Endodermal cell (in vitro differentiated cells): Measurements from ENCODE around the gene ELL. TPM values are rescaled to one million over a fixed set of nuclear protein-coding genes. Genes with fewer than 3 reads are reported as not detected.

ENCODE experiments used
- DNase-seq: peaks from one replicate; pipeline ENCODE4 v3.0.0-alpha.2; 2017
- H3K27ac ChIP-seq: 2 replicates; pipeline ENCODE4 v1.5.1; 2013; ENCODE audit warnings: mild to moderate bottlenecking, low read depth, low read length, moderate library complexity
- H3K27me3 ChIP-seq: 2 replicates; pipeline ENCODE4 v1.6.1; 2013; ENCODE audit warnings: mild to moderate bottlenecking, low read length, moderate library complexity; ENCODE audit not compliant: insufficient read depth, control insufficient read depth, poor library complexity, severe bottlenecking
- H3K36me3 ChIP-seq: 2 replicates; pipeline ENCODE4 v1.7.0; 2013; ENCODE audit warnings: mild to moderate bottlenecking, low read length, moderate library complexity; ENCODE audit not compliant: control insufficient read depth, insufficient read depth
- H3K4me1 ChIP-seq: one replicate; pipeline ENCODE4 v1.7.0; 2013; ENCODE audit warnings: low read length; ENCODE audit not compliant: control insufficient read depth, insufficient read depth
- H3K4me3 ChIP-seq: 2 replicates; pipeline ENCODE4 v1.5.1; 2013; ENCODE audit warnings: mild to moderate bottlenecking, low read length, moderate library complexity
- H3K9ac ChIP-seq: 2 replicates; pipeline ENCODE4 v1.6.1; 2013; ENCODE audit warnings: mild to moderate bottlenecking, low read length, moderate library complexity; ENCODE audit not compliant: poor library complexity, severe bottlenecking; ENCODE audit errors: extremely low read depth
- H3K9me3 ChIP-seq: 2 replicates; pipeline ENCODE4 v1.6.1; 2013; ENCODE audit warnings: mild to moderate bottlenecking, low read length, moderate library complexity; ENCODE audit not compliant: control insufficient read depth
- H3K27ac Mint-ChIP-seq: 2 replicates; pipeline ENCODE4 v1.8.0; 2020; ENCODE audit warnings: mixed read lengths
- H3K27me3 Mint-ChIP-seq: 2 replicates; pipeline ENCODE4 v1.8.0; 2021; ENCODE audit warnings: mild to moderate bottlenecking, mixed read lengths; ENCODE audit not compliant: insufficient read depth
- H3K36me3 Mint-ChIP-seq: 2 replicates; pipeline ENCODE4 v1.8.0; 2020; ENCODE audit warnings: low read depth, mixed read lengths
- H3K4me1 Mint-ChIP-seq: 2 replicates; pipeline ENCODE4 v1.8.0; 2020; ENCODE audit warnings: mixed read lengths
- H3K4me3 Mint-ChIP-seq: 2 replicates; pipeline ENCODE4 v1.8.0; 2020; ENCODE audit warnings: mild to moderate bottlenecking, moderate library complexity, mixed read lengths
- H3K9me3 Mint-ChIP-seq: 2 replicates; pipeline ENCODE4 v1.8.0; 2020; ENCODE audit warnings: mild to moderate bottlenecking, mixed read lengths
- CTCF ChIP-seq: fragments of 200-600 bp; sonication (generic); conservative IDR thresholded peaks from 2 replicates; pipeline ENCODE4 v1.5.0; 2021; ENCODE audit warnings: antibody characterized with exemption, mild to moderate bottlenecking
- WGBS, 2 experiments: methylation state at CpG; one replicate each; pipeline versions ENCODE4 v1.1.5 to v1.1.7; 2013; ENCODE audit warnings: missing lambda C conversion rate in 2 of 2, mixed read lengths in 1 of 2; ENCODE audit not compliant: insufficient coverage in 1 of 2, insufficient read length in 1 of 2; 5-methylcytosine and 5-hydroxymethylcytosine counted together
- total RNA-seq, 2 donors: library from RNA; stranded (reverse); fragmentation: NEBNext Ultra II Directional in 1 of 2; extraction: Animal tissue kit (Norgen Biotek cat#: 25700) in 1 of 2; gene quantifications; 2 replicates in 1 of 2; 3 replicates in 1 of 2; pipeline ENCODE4 v1.2.1, GENCODE V29; 2021

Gene ELL
- total RNA-seq, 2 donors from 2014 or later: 10.9 to 15.4 TPM

DNA sequence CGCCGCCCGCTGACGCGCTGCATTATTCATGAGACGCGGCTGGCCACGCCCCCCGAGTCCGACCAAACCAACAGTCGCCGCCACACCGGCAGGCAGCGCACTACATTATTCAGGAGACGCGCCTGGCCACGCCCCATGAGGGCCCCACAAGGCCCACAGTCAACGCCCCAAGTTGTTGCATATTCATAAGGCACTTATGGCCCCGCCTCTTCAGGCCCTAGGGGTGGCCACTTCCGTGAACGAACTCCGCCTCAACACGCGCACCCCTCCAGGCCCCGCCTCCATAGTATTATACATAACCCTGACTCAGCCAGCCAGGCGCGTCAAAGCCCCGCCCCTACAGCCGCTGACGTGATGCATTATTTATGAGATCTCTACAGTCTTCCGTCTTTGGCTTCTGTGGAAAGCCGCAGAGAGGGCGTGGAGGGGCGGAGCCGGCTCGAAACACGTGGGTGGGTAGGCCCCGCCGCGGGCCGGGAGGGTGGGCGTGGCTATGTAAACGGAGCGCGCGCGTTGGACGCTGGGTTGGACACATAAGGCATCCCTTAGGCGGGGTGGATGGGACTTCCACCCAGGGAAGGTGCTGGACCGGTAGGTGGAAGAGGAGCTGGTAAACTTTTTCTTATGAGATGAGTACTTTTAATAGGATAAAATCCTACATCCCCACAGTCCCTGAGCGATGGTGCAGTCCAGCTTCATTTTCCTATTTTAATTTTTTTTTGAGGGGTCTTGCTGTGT lies 423 bp upstream of the ELL start:
- TF ChIP-seq CTCF: no peak
- no peaks in the 10 kb centered on the region for H3K36me3 ChIP-seq
- peak; percentile 100 for DNase-seq
- Mint-ChIP-seq H3K27me3 (peaks cover 1% of the 10 kb centered on the region), H3K4me3 (peak overlapping the region; percentile 91), H3K36me3 (no peaks in the 10 kb centered on the region), H3K27ac (peak overlapping the region; percentile 94), H3K9me3 (no peaks in the 10 kb centered on the region), H3K4me1 (peaks cover 11% of the 10 kb centered on the region)
- H3K4me3 ChIP-seq: peak overlapping the region; percentile 95
- peak overlapping the region; percentile 82 for H3K27ac ChIP-seq
- H3K9ac ChIP-seq: peak overlapping the region; percentile 25
- H3K27me3 ChIP-seq: no peaks in the 10 kb centered on the region
- H3K9me3 ChIP-seq: no peaks in the 10 kb centered on the region
- no peaks in the 10 kb centered on the region for H3K4me1 ChIP-seq
- WGBS, 2 experiments: 2% methylated on average over 8 to 50 of the region's 51 CpGs

DNA sequence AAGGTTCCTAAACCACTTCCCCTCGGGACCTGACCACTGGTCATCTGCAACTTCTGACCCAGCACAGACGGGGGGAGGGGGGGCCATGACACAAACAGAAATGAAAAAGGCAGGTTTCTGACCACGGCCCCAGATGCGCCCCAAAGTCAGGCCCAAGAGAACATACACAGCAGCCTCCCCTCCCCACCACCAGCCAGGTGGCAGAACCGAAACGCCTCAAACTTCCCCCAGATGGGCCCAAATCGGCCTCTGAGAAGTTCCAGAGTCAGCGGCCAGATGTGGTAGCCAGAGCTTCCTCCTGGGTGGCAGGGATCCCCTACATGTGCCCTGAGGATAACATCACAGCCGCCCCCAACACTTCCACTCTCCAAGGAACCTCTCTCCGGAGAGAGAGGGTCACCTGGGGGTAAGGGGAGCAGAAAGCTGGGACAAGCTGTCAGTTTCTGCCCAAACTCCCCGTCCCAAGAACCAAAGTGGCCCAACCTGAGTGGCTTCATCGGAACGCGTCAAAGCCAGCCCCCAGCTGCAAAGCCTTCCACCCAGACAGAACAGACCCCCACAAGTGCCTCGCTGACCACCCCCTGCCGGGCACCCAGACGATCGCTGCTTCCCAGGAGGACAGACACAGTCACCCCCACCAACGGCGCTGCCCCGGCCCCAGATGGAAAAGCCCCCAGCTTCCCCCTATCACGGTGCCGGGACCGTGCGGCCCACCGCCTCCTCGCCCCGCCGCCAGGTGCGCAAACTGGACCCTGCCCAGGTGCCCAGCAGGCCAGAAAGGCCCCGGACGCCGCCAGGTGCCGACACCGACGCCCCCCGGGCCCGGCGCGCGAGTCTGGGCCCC lies 800 bp downstream of the ELL start:
- Mint-ChIP-seq H3K27me3 (peaks cover 1% of the 10 kb centered on the region), H3K4me3 (peak overlapping the region; percentile 91), H3K9me3 (no peaks in the 10 kb centered on the region), H3K4me1 (peaks cover 16% of the 10 kb centered on the region), H3K36me3 (no peaks in the 10 kb centered on the region), H3K27ac (peak overlapping the region; percentile 92)
- Histone ChIP-seq H3K27ac (no peak overlapping the region), H3K9ac (peak overlapping the region; percentile 96), H3K4me1 (no peaks in the 10 kb centered on the region), H3K4me3 (peak overlapping the region; percentile 95), H3K36me3 (no peaks in the 10 kb centered on the region), H3K27me3 (no peaks in the 10 kb centered on the region), H3K9me3 (no peaks in the 10 kb centered on the region)
- 0% methylated on average over 6 to 40 of the region's 41 CpGs for WGBS, 2 experiments
- DNase-seq: peak; percentile 73
- TF ChIP-seq CTCF: peak; percentile 35

DNA sequence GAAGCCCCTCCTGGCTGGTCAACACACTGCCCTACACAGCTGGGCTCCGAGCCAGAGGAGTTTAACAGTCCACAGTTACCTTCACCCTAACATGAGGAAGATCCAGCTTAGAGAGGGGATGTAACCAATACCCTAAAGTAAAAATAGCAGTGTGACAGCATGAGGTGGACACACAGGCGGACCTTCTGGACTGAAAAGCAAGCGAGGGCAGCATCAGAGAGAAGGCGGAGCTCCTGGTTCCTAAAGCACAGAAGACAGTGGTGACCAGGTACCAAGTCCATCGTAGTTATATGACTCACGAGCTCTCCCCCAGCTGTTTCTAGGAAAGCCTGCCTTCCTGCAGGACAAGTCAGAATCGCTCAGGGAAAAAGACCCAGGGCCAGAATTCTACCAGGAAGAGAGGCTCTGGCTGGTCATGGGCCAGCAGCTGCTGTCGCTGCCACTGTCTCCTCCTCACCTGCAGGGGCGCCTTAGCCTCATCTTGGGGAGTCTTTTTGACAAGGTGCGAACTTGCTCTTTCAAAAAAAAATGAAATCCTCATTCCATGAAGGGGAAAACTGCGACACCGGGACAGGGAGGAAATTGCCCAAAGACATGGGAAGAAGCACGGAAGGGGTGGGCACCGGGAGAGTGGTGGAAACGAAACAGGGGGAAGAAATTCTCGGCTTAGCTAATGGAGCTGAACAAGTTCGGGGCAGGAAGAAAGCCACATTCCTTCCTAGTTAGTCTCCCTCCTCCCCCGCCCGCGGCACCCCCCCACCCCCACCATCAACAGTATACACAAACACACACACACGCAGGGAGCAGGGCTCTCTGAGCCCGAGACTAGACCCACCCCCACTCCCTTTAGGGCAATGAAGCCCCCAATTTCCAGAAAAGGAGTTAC lies 1.7 kb downstream of the ELL start:
- peak; percentile 88 for DNase-seq
- peak; percentile 83 for TF ChIP-seq CTCF
- no peaks in the 10 kb centered on the region for H3K27me3 ChIP-seq
- peak overlapping the region; percentile 95 for H3K4me3 ChIP-seq
- Mint-ChIP-seq H3K27ac (peak overlapping the region; percentile 92), H3K9me3 (no peaks in the 10 kb centered on the region), H3K27me3 (peaks cover 1% of the 10 kb centered on the region), H3K36me3 (no peaks in the 10 kb centered on the region), H3K4me3 (peak overlapping the region; percentile 91), H3K4me1 (peaks cover 24% of the 10 kb centered on the region)
- no peak overlapping the region for H3K27ac ChIP-seq
- no peaks in the 10 kb centered on the region for H3K36me3 ChIP-seq
- WGBS, 2 experiments: 23 to 39% methylated on average over 9 to 19 of the region's 22 CpGs
- H3K9me3 ChIP-seq: no peaks in the 10 kb centered on the region
- H3K4me1 ChIP-seq: no peaks in the 10 kb centered on the region
- peak overlapping the region; percentile 96 for H3K9ac ChIP-seq
